Adrenal gland (tissue), 12 donors: ENCODE measurements around the gene PTPRD. TPM values are rescaled to one million over a fixed set of nuclear protein-coding genes. Genes with fewer than 3 reads are reported as not detected.
"Not testable (repeated sequence)": the region's sequence is repeated elsewhere in the genome, so short reads cannot be mapped to it uniquely, and the experiment has no call there.

Experiments
- DNase-seq, 7 donors: peaks; one replicate each; pipeline ENCODE4 v3.0.0-alpha.2; 2019 to 2020
- H3K27ac ChIP-seq, 5 donors: fragments of 200-600 bp; sonication (generic) in 4 of 5; 1 replicate in 3 of 5; 2 replicates in 2 of 5; pipeline versions ENCODE4 v1.5.1 to v1.8.0; 2016 to 2020; ENCODE audit warnings: mild to moderate bottlenecking in 1 of 5
- H3K27me3 ChIP-seq: fragments of 200-600 bp; 2 replicates; pipeline ENCODE4 v1.8.0; 2021
- H3K36me3 ChIP-seq, 2 donors: fragments of 200-600 bp; replicated peaks in 1 of 2; 1 replicate in 1 of 2; 2 replicates in 1 of 2; pipeline versions ENCODE4 v1.5.1 to v1.8.0; 2018 to 2022
- H3K4me1 ChIP-seq, 2 donors: fragments of 200-600 bp; replicated peaks in 1 of 2; 1 replicate in 1 of 2; 2 replicates in 1 of 2; pipeline versions ENCODE4 v1.5.1 to v1.8.0; 2018 to 2021
- H3K4me3 ChIP-seq, 4 donors: fragments of 200-600 bp; sonication (generic) in 3 of 4; one replicate each; pipeline ENCODE4 v1.5.1; 2016 to 2018
- H3K9me3 ChIP-seq, 3 donors: fragments of 200-600 bp; sonication (generic) in 1 of 3; replicated peaks in 1 of 3; 1 replicate in 2 of 3; 2 replicates in 1 of 3; pipeline versions ENCODE4 v1.5.1 to v1.8.0; 2016 to 2021
- CTCF ChIP-seq, 6 experiments: fragments of 450-650 bp in 4 of 6; fragments of 200-600 bp in 2 of 6; sonication (generic) in 1 of 6; IDR thresholded peaks; 1 replicate in 5 of 6; 2 replicates in 1 of 6; pipeline versions ENCODE4 v1.5.1 to v1.8.0; 2016 to 2021; ENCODE audit warnings: antibody characterized with exemption in 6 of 6, mild to moderate bottlenecking in 2 of 6, moderate library complexity in 1 of 6
- POLR2A ChIP-seq, 2 donors: fragments of 450-650 bp; IDR thresholded peaks; one replicate each; pipeline ENCODE4 v1.6.1; 2017; ENCODE audit warnings: antibody characterized with exemption in 2 of 2, mild to moderate bottlenecking in 2 of 2, moderate library complexity in 1 of 2
- WGBS, 4 donors: extraction: QIAGEN DNeasy Blood & Tissue Kit in 2 of 4; methylation state at CpG; one replicate each; pipeline versions ENCODE4 v1.1.5 to v1.1.7; 2013 to 2017; 5-methylcytosine and 5-hydroxymethylcytosine counted together
- intact Hi-C, 2 donors: fragments of 100-400 bp; cut with DNase I; formaldehyde crosslinking; loops; one replicate each; pipeline versions ENCODE4 v1.14.1 to v1.15.0; 2022 to 2023
- polyA plus RNA-seq, 3 donors: library from polyadenylated mRNA; stranded (reverse); fragments of 200-250 nt in 2 of 3; fragments of 350-450 nt in 1 of 3; fragmentation: Illumina TruSeq in 1 of 3; extraction: RNeasy Lipid Tissue Mini Kit (QIAGEN cat#74804) in 1 of 3; gene quantifications; one replicate each; pipeline ENCODE4 v1.2.3, GENCODE V29; 2013 to 2014
- total RNA-seq, 9 donors: library from RNA; depleted of rRNA in 4 of 9; stranded (reverse); fragments of >200 nt in 4 of 9; fragments of 120-200 nt in 1 of 9; fragmentation: NEBNext Ultra II Directional in 1 of 9; extraction: Animal tissue kit (Norgen Biotek cat#: 25700) in 1 of 9; gene quantifications; one replicate each; pipeline versions ENCODE4 v1.1.0 to v1.2.4, GENCODE V29; 2013 to 2023
- donor health status: healthy with polysubstance abuse.
- donor health status: Bipolar disorder and iron deficiency.
- donor health status: DM: yes; HTN: yes; CAD: no.
- donor health status: DM: no; HTN: no; CAD: no.
- donor health status: DM: no; HTN: no; CAD: no.
- donor health status: DM: yes; HTN: yes; CAD: no.

The PTPRD gene
- total and polyA plus RNA-seq, 12 donors: 0.61 to 71.2 (median 4.5) TPM

GRCh38 chr9:8703904-8704303 lies 1908.9 kb downstream of the PTPRD start:
- 55 to 70% (median 65%) methylated on average over 3 of the region's 3 CpGs for WGBS, 4 donors
- H3K9me3 ChIP-seq: no peaks in the 10 kb centered on the region
- no peak overlapping the region for H3K27ac ChIP-seq
- intact Hi-C loops: no loop called here
- H3K4me1 ChIP-seq: no peaks in the 10 kb centered on the region
- H3K4me3 ChIP-seq: no peak overlapping the region
- H3K36me3 ChIP-seq: no peaks in the 10 kb centered on the region
- no peak for DNase-seq
- no peaks in the 10 kb centered on the region for H3K27me3 ChIP-seq
- TF ChIP-seq CTCF (IDR thresholded peaks at IDR 0.05) (no peak), POLR2A (IDR thresholded peaks at IDR 0.05) (no peak)

- Histone ChIP-seq H3K4me1 (no peaks in the 10 kb centered on the region), H3K9me3 (no peaks in the 10 kb centered on the region), H3K27ac (no peak overlapping the region), H3K27me3 (no peaks in the 10 kb centered on the region), H3K4me3 (no peak overlapping the region), H3K36me3 (no peaks in the 10 kb centered on the region)
- no peak for DNase-seq
- WGBS, 4 donors: 66 to 78% (median 73%) methylated on average over 4 of the region's 4 CpGs
- TF ChIP-seq POLR2A (IDR thresholded peaks at IDR 0.05): no peak
- TF ChIP-seq CTCF (IDR thresholded peaks at IDR 0.05): no peak
- intact Hi-C loops: no loop called here
Measured at GRCh38 chr9:8701904-8702303, 1910.9 kb downstream of the PTPRD start.

- whole genome bisulfite sequencing, 4 donors: 92 to 97% (median 96%) methylated on average over 6 of the region's 6 CpGs
- H3K9me3 ChIP-seq, H3K36me3 ChIP-seq, H3K4me3 ChIP-seq, H3K27ac ChIP-seq, H3K4me1 ChIP-seq, H3K27me3 ChIP-seq, intact Hi-C loops, DNase-seq: not testable (repeated sequence)
Measured at GRCh38 chr9:8697565-8697964, 1915.2 kb downstream of the PTPRD start.

- no peaks in the 10 kb centered on the region for H3K4me1 ChIP-seq
- TF ChIP-seq CTCF (IDR thresholded peaks at IDR 0.05) (no peak), POLR2A (IDR thresholded peaks at IDR 0.05) (no peak)
- no peaks in the 10 kb centered on the region for H3K9me3 ChIP-seq
- no peaks in the 10 kb centered on the region for H3K27me3 ChIP-seq
- no peak overlapping the region for H3K4me3 ChIP-seq
- DNase-seq: peak in 1 of 7 donors; percentile 8
- H3K27ac ChIP-seq: no peak overlapping the region
- H3K36me3 ChIP-seq: no peaks in the 10 kb centered on the region
- 38 to 46% (median 43%) methylated on average over 6 of the region's 6 CpGs for WGBS, 4 donors
- intact Hi-C loops: no loop called here
Measured at GRCh38 chr9:8696516-8696915, 1916.3 kb downstream of the PTPRD start.

- intact Hi-C loops: no loop called here
- no peak for DNase-seq
- WGBS, 4 donors: 84 to 90% (median 86%) methylated on average over 4 of the region's 4 CpGs
- H3K27me3 ChIP-seq: no peaks in the 10 kb centered on the region
- no peaks in the 10 kb centered on the region for H3K4me1 ChIP-seq
- no peak overlapping the region for H3K27ac ChIP-seq
- TF ChIP-seq CTCF (IDR thresholded peaks at IDR 0.05) (no peak), POLR2A (IDR thresholded peaks at IDR 0.05) (no peak)
- H3K9me3 ChIP-seq: no peaks in the 10 kb centered on the region
- no peak overlapping the region for H3K4me3 ChIP-seq
- H3K36me3 ChIP-seq: no peaks in the 10 kb centered on the region
Measured at GRCh38 chr9:8694983-8695588, 1917.7 kb downstream of the PTPRD start.
